HepG2 (cell line): ENCODE data around the gene CDK6.

ENCODE experiments used
- KDM1A ChIP-seq: IDR thresholded peaks from 2 replicates; pipeline ENCODE4 v1.6.1; 2016; ENCODE audit warnings: missing compliant biosample characterization
- SMC3 ChIP-seq: IDR thresholded peaks from 2 replicates; pipeline ENCODE4 v1.6.1; 2011; ENCODE audit warnings: low read length, improper control_type of control experiment

- TF ChIP-seq SMC3 = no peak
- no peak for TF ChIP-seq KDM1A
Observed at GRCh38 chr7:92736870-92737269, 99.5 kb downstream of the CDK6 start.
